ENCODE measurements around the gene HSD11B1. TPM values are rescaled to one million over a fixed set of nuclear protein-coding genes. Genes with fewer than 3 reads are reported as not detected.
A peak's percentile ranks its signal among the peaks of the same experiment; 100 is the strongest.

The HSD11B1 gene
- total RNA-seq, 4 donors from 2014 or later: 3.0 to 16.0 (median 6.8) TPM

DNA sequence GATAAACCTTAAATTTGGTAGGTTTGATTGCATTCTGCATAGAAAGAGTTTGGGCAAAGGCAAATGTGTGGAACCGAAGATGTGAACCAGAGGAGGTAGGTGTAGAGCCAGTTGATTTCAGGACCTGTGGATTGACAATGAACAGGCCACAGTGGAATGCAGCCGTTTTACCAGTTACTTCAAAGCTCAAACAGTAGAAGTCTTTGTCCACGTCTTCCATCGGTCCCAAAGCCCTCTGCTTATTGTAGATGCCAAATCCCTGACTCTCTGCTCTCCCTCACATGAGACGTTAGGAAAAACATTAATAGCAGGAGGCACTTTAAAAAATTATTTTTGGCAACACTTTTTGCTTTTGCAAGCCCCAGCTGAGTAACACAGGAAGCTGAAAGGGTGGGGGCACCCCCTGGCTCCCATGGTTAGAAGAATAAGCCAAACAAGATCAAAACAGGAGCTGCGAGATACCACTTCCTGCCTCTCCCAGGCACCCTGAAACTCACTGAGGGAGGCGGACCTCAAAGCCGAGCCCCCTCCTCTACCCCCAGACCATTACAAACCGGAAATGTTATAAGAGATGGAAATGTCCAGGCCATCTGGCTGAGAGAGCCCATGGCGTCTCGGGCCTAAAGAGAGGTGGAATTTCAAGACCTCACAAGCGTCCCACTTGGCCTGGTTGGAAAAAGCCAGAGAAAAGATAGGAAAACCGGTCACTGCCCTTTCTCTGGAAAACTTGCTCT is 64.7 kb downstream of the HSD11B1 start:
- Histone ChIP-seq H3K27ac (peak overlapping the region; percentile 35 to 63 (median 48)), H3K4me1 (peaks cover 9 to 12% of the 10 kb centered on the region in 2 donors), H3K27me3 (no peaks in the 10 kb centered on the region), H3K36me3 (no peaks in the 10 kb centered on the region), H3K9me3 (no peaks in the 10 kb centered on the region), H3K4me3 (no peak overlapping the region)
- ATAC-seq (peak; percentile 33 to 74), DNase-seq (peak; percentile 27 to 51)
- in situ Hi-C loops (cut with MboI; ENCODE audit: low sequenced_read_pairs in 4 of 4): no loop called here
- intact Hi-C loops (cut with DNase I; ENCODE audit: low total_unique reads): no loop called here
- no peak for TF ChIP-seq POLR2A (IDR thresholded peaks at IDR 0.05)
- TF ChIP-seq, protein P1, sequence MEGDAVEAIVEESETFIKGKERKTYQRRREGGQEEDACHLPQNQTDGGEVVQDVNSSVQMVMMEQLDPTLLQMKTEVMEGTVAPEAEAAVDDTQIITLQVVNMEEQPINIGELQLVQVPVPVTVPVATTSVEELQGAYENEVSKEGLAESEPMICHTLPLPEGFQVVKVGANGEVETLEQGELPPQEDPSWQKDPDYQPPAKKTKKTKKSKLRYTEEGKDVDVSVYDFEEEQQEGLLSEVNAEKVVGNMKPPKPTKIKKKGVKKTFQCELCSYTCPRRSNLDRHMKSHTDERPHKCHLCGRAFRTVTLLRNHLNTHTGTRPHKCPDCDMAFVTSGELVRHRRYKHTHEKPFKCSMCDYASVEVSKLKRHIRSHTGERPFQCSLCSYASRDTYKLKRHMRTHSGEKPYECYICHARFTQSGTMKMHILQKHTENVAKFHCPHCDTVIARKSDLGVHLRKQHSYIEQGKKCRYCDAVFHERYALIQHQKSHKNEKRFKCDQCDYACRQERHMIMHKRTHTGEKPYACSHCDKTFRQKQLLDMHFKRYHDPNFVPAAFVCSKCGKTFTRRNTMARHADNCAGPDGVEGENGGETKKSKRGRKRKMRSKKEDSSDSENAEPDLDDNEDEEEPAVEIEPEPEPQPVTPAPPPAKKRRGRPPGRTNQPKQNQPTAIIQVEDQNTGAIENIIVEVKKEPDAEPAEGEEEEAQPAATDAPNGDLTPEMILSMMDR (IDR thresholded peaks at IDR 0.05 in 4 of 5, conservative IDR thresholded peaks at IDR 0.05 in 1 of 5): no peak

DNA sequence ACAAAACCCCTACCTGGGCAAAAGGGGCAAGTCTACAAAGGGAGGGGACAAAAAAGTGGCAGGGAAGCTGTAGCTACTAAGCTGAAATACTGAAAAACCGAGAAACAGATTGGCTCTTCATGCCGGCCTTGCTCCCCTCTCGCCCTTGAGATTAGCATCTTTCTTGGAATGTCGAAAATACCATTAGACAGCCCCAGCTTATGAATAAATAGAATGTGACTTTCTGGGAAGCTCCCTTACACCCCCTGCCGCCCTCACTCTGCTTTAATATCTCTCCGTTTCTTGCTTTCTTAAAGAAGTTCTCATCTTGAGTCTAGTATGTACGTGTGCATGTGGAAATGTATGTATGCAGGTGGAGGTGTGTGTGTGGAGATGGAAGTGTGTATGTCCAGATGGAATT is 65.3 kb downstream of the HSD11B1 start:
- ATAC-seq: no peak
- Histone ChIP-seq H3K4me3 (no peak overlapping the region), H3K9me3 (no peaks in the 10 kb centered on the region), H3K4me1 (peaks cover 9 to 12% of the 10 kb centered on the region in 2 donors), H3K27ac (peak overlapping the region; percentile 35 to 63 (median 48)), H3K36me3 (no peaks in the 10 kb centered on the region), H3K27me3 (no peaks in the 10 kb centered on the region)
- TF ChIP-seq POLR2A (IDR thresholded peaks at IDR 0.05): no peak
- TF ChIP-seq, protein P1 (IDR thresholded peaks at IDR 0.05 in 4 of 5, conservative IDR thresholded peaks at IDR 0.05 in 1 of 5): no peak
- intact Hi-C loops (cut with DNase I; ENCODE audit: low total_unique reads) (no loop called here), in situ Hi-C loops (cut with MboI; ENCODE audit: low sequenced_read_pairs in 4 of 4) (no loop called here)
- no peak for DNase-seq

DNA sequence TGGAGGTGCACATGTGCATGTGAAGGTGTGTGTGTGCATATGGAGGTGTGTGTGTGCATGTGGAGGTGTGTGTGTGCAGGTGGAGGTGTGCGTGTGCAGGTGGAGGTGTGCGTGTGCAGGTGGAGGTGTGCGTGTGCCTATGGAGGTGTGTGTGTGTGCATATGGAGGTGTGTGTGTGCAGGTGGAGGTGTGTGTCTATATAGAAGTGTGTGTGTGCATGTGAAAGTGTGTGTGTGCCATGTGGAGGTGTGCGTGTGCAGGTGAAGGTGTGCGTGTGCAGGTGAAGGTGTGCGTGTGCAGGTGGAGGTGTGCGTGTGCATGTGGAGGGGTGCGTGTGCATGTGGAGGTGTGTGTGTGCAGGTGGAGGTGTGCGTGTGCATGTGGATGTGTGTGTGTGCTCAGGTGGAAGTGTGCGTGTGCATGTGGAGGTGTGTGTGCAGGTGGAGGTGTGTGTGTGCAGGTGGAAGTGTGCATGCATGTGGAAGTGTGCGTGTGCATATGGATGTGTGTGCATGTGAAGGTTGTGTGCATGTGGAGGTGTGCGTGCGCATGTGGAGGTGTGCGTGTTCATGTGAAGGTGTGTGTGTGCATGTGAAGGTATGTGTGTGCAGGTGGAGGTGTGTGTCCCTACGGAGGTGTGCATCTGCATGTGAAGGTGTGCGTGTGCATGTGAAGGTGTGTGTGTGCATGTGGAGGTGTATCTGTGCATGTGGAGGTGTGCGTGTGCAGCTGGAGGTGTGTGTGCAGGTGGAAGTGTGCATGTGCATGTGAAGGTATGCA is 66.2 kb downstream of the HSD11B1 start:
- Histone ChIP-seq H3K27ac (no peak overlapping the region), H3K4me1 (peaks cover 9 to 12% of the 10 kb centered on the region in 2 donors), H3K27me3 (no peaks in the 10 kb centered on the region), H3K36me3 (no peaks in the 10 kb centered on the region), H3K4me3 (no peak overlapping the region), H3K9me3 (no peaks in the 10 kb centered on the region)
- intact Hi-C loops (cut with DNase I; ENCODE audit: low total_unique reads): no loop called here
- no peak for DNase-seq
- no peak for TF ChIP-seq POLR2A (IDR thresholded peaks at IDR 0.05)
- TF ChIP-seq, protein P1 (IDR thresholded peaks at IDR 0.05 in 4 of 5, conservative IDR thresholded peaks at IDR 0.05 in 1 of 5): no peak
- in situ Hi-C loops (cut with MboI; ENCODE audit: low sequenced_read_pairs in 4 of 4): no loop called here
- no peak for ATAC-seq

DNA sequence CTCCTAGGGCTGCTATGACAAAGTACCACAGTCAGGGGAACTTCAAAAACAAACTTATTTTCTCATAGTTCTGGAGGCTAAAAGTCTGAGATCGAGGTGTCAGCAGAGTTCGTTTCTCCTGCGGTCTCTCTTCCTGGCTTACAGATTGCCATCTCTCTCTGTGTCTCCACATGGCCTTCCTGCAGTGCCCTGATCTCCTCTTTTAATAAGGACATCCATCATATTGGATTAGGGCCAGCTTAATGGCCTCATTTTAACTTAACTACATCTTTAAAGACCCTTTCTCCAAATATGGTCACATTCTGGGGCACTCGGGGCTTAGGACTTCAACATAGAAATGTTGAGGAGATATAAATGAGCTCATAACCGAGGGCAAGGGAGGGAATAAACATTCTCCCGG is 67.5 kb downstream of the HSD11B1 start:
- intact Hi-C loops (cut with DNase I; ENCODE audit: low total_unique reads): no loop called here
- no peak for ATAC-seq
- in situ Hi-C loops (cut with MboI; ENCODE audit: low sequenced_read_pairs in 4 of 4): no loop called here

More for the DNA sequence above, 67.5 kb downstream of the HSD11B1 start:
- Histone ChIP-seq H3K27ac (no peak overlapping the region), H3K9me3 (no peaks in the 10 kb centered on the region), H3K27me3 (no peaks in the 10 kb centered on the region), H3K4me3 (no peak overlapping the region), H3K4me1 (peaks cover 9 to 12% of the 10 kb centered on the region in 2 donors), H3K36me3 (no peaks in the 10 kb centered on the region)
- TF ChIP-seq, protein P1 (IDR thresholded peaks at IDR 0.05 in 4 of 5, conservative IDR thresholded peaks at IDR 0.05 in 1 of 5): no peak
- TF ChIP-seq POLR2A (IDR thresholded peaks at IDR 0.05): no peak
- no peak for DNase-seq

Data from gastrocnemius medialis (tissue), 4 donors.